Measurements from ENCODE around the gene HLA-DPA1. TPM values are rescaled to one million over a fixed set of nuclear protein-coding genes. Genes with fewer than 3 reads are reported as not detected.

Gene HLA-DPA1
- total RNA-seq (2021; ENCODE audit: unreplicated experiment) = 0.69 TPM
- polyA plus RNA-seq (2012; ENCODE audit: insufficient read length) = not detected
- Bru-seq, nascent RNA = percentile 19 among the genes with signal in this experiment
- BruChase-seq, experiment 1, labeled RNA remaining after a 2-hour chase = percentile 19 among the genes with signal in this experiment
- BruChase-seq, experiment 2, labeled RNA remaining after a 6-hour chase = percentile 29 among the genes with signal in this experiment
- long read RNA-seq = 0 reads

GRCh38 chr6:33073431-33073871 lies at the start of gene HLA-DPA1:
TSS of gene HLA-DPA1 (minus strand) at chr6:33073649.
- in situ Hi-C loops (cut with HindIII; ENCODE audit: low pct_unique_long_range_greater_than_20kb, low sequenced_read_pairs) = no loop called here
- ChIA-PET CTCF (no interaction called here), POLR2A (no interaction called here)
- H3K4me1 ChIP-seq (ENCODE audit: control insufficient read depth, insufficient read depth, low read length) = no peaks in the 10 kb centered on the region
- H3K27ac ChIP-seq (ENCODE audit: low read length) = no peak within 1 kb of the TSS
- BruUV-seq (replicated peaks) = no TSS peak
- H3K9me3 ChIP-seq (ENCODE audit: control insufficient read depth, insufficient read depth, low read depth, low read length) = no peaks in the 10 kb centered on the region
- no peak for TF ChIP-seq CTCF (IDR thresholded peaks at IDR 0.05)
- no peak for TF ChIP-seq SIN3A (IDR thresholded peaks at IDR 0.05; ENCODE audit: borderline replicate concordance, insufficient read depth, low read depth, low read length)
- no peak for TF ChIP-seq REST (IDR thresholded peaks at IDR 0.05; ENCODE audit: insufficient read depth in 1 of 2, low read depth in 2 of 2, low read length in 1 of 2)
- TF ChIP-seq POLR2AphosphoS5 (IDR thresholded peaks at IDR 0.05; ENCODE audit: low read depth, low read length) = no peak
- TF ChIP-seq TCF7L2 (IDR thresholded peaks at IDR 0.05; ENCODE audit: low read depth, low read length) = no peak
- ATAC-seq (peak; percentile 94), DNase-seq (ENCODE audit: low read depth, low spot score) (no peak)
- H3K4me3 ChIP-seq (ENCODE audit: low read depth in 2 of 2, low read length in 2 of 2) = no peak within 1 kb of the TSS
- H3K36me3 ChIP-seq (ENCODE audit: control insufficient read depth, insufficient read depth, low read length) = no peaks in the 10 kb centered on the region
- H3K27me3 ChIP-seq (ENCODE audit: control insufficient read depth, insufficient read depth, low read length) = peaks cover 14% of the 10 kb centered on the region
- intact Hi-C loops (cut with micrococcal nuclease; ENCODE audit: unreplicated experiment) = no loop called here

- DNase-seq (ENCODE audit: low read depth, low spot score) = no peak
- no peak for ATAC-seq
- H3K4me1 ChIP-seq (ENCODE audit: control insufficient read depth, insufficient read depth, low read length) = no peaks in the 10 kb centered on the region
- in situ Hi-C loops (cut with HindIII; ENCODE audit: low pct_unique_long_range_greater_than_20kb, low sequenced_read_pairs) = no loop called here
- ChIA-PET POLR2A (no interaction called here), CTCF (no interaction called here)
- intact Hi-C loops (cut with micrococcal nuclease; ENCODE audit: unreplicated experiment) = loop anchor here (10.0 kb wide), 1 partner anchor 52 kb away; no protein-coding TSS in a partner anchor
- no peak for TF ChIP-seq TCF7L2 (IDR thresholded peaks at IDR 0.05; ENCODE audit: low read depth, low read length)
- no peak for TF ChIP-seq REST (IDR thresholded peaks at IDR 0.05; ENCODE audit: insufficient read depth in 1 of 2, low read depth in 2 of 2, low read length in 1 of 2)
- TF ChIP-seq CTCF (IDR thresholded peaks at IDR 0.05) = no peak
- no peak for TF ChIP-seq SIN3A (IDR thresholded peaks at IDR 0.05; ENCODE audit: borderline replicate concordance, insufficient read depth, low read depth, low read length)
- TF ChIP-seq POLR2AphosphoS5 (IDR thresholded peaks at IDR 0.05; ENCODE audit: low read depth, low read length) = no peak
- H3K27ac ChIP-seq (ENCODE audit: low read length) = no peak overlapping the region
- H3K27me3 ChIP-seq (ENCODE audit: control insufficient read depth, insufficient read depth, low read length) = peaks cover 7% of the 10 kb centered on the region
- no peak overlapping the region for H3K4me3 ChIP-seq (ENCODE audit: low read depth in 2 of 2, low read length in 2 of 2)
- peaks cover 9% of the 10 kb centered on the region; the same call in 1 of the 2 replicates for H3K9me3 ChIP-seq (ENCODE audit: control insufficient read depth, insufficient read depth, low read depth, low read length)
- no TSS peak for BruUV-seq (replicated peaks)
- H3K36me3 ChIP-seq (ENCODE audit: control insufficient read depth, insufficient read depth, low read length) = no peaks in the 10 kb centered on the region
Measured at GRCh38 chr6:33123181-33123580, 49.7 kb upstream of the HLA-DPA1 start.
